Mucosa of descending colon (tissue), 3 donors: ENCODE data around the gene CCDC57. TPM values are rescaled to one million over a fixed set of nuclear protein-coding genes. Genes with fewer than 3 reads are reported as not detected.

Source experiments
- ATAC-seq: fragments of 200-7000 bp; cut with Tn5 transposase; one replicate; pipeline ENCODE4 v1.9.1; 2020; ENCODE audit warnings: mild to moderate bottlenecking, moderate library complexity
- DNase-seq, 3 donors: peaks; one replicate each; pipeline ENCODE4 v3.0.0-alpha.2; 2020
- H3K36me3 ChIP-seq: fragments of 200-600 bp; one replicate; pipeline ENCODE4 v1.8.0; 2021; ENCODE audit warnings: low read depth, mild to moderate bottlenecking
- H3K4me1 ChIP-seq: fragments of 200-600 bp; one replicate; pipeline ENCODE4 v1.8.0; 2021; ENCODE audit warnings: low read depth, mild to moderate bottlenecking
- H3K4me3 ChIP-seq: fragments of 200-600 bp; one replicate; pipeline ENCODE4 v1.8.0; 2021; ENCODE audit warnings: mild to moderate bottlenecking
- H3K9me3 ChIP-seq: fragments of 200-600 bp; one replicate; pipeline ENCODE4 v1.8.0; 2021; ENCODE audit warnings: mild to moderate bottlenecking
- intact Hi-C, 2 donors: fragments of 100-400 bp; cut with DNase I in 1 of 2; cut with micrococcal nuclease in 1 of 2; formaldehyde crosslinking; loops; one replicate each; pipeline versions ENCODE4 v1.11.0 to v1.11.1; 2022; cut with DNase I, micrococcal nuclease
- total RNA-seq, 3 donors: library from RNA; stranded (reverse); fragmentation: NEBNext Ultra II Directional in 2 of 3; extraction: Animal tissue kit (Norgen Biotek cat#: 25700) in 2 of 3; gene quantifications; one replicate each; pipeline versions ENCODE4 v1.2.1 to v1.2.4, GENCODE V29; 2021 to 2023
- TF ChIP-seq, protein P1 (sequence below): fragments of 200-600 bp; IDR thresholded peaks from one replicate; pipeline ENCODE4 v1.8.0; 2022; ENCODE audit warnings: antibody characterized with exemption, mild to moderate bottlenecking
- donor health status: DM: no; HTN: no; CAD: no; lungs with moderate emphysema.
- donor health status: DM: no; HTN: no; CAD: no.
- donor health status: DM: no; HTN: yes; CAD: no.

The CCDC57 gene
- total RNA-seq, 3 donors from 2014 or later = 41.3 to 46.3 (median 45.4) TPM

DNA sequence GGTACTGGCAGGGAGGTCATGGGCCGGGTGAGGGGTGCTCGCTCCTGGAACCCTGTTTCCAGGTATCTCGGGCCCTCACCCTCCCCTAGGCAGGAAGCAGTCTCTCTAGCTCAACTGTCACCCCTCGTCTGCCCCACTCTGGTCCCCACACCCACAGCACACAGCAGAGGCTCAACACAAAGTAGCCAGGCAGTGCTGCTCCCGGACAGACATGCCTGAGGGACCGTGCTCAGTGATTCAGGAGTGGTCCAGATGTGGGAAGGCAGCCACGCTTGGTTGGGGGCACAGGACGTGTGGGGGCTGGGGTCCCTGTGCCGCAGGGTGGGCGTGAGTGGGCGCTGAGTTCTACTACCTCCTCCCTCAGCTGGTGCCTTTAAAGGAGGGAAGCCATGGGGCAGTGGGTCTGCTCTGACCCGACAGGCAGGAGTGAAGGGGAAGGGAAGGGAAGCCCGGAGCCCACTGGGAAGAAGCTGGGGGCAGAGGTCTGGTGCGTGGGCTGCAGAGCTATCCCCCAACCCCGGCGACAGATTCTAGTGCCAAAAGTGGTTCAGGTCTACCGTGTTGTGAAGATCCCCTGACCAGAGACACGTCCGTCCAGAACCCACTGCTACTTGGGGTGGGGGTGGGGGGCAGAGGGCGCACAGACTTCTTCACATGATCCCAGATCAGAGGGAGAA lies 28.0 kb upstream of the CCDC57 start:
- Histone ChIP-seq H3K36me3 (peaks cover 7% of the 10 kb centered on the region), H3K4me3 (no peak overlapping the region), H3K4me1 (peaks cover 63% of the 10 kb centered on the region), H3K9me3 (no peaks in the 10 kb centered on the region)
- peak in 1 of 3 donors; percentile 55 for DNase-seq
- TF ChIP-seq, protein P1, sequence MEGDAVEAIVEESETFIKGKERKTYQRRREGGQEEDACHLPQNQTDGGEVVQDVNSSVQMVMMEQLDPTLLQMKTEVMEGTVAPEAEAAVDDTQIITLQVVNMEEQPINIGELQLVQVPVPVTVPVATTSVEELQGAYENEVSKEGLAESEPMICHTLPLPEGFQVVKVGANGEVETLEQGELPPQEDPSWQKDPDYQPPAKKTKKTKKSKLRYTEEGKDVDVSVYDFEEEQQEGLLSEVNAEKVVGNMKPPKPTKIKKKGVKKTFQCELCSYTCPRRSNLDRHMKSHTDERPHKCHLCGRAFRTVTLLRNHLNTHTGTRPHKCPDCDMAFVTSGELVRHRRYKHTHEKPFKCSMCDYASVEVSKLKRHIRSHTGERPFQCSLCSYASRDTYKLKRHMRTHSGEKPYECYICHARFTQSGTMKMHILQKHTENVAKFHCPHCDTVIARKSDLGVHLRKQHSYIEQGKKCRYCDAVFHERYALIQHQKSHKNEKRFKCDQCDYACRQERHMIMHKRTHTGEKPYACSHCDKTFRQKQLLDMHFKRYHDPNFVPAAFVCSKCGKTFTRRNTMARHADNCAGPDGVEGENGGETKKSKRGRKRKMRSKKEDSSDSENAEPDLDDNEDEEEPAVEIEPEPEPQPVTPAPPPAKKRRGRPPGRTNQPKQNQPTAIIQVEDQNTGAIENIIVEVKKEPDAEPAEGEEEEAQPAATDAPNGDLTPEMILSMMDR = no peak
- intact Hi-C loops = no loop called here
- no peak for ATAC-seq

DNA sequence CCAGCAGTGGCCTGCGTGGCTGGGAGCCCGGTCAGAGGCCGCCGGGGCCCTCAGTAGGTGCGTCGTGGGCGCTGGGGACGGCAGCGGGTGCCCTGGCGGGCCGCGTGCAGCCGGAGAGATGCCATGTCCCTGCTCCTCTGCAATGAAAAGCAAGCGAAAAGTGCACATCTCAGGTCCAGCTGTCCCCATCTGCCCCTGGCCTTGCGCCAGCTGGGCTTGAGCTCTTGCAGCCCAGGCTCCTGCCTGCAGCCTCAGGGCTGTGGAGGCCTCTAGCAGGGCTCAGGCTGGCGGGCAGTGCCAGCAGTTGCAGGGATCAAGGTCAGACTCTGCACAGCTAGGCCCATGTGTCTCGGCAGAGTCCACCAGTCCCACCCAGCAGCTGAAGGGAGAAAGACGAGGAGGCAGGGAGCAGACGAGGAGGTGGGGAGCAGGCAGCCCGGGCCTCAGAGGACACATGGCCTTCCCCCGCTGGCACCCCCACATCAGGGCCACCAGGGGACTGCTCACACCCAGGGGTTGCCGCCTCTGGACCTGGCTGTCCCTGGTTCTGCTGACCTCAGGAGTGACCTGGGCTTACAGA lies 27.4 kb upstream of the CCDC57 start:
- no peaks in the 10 kb centered on the region for H3K9me3 ChIP-seq
- intact Hi-C loops = loop anchor here in 1 of 2 donors (10.0 kb wide), 1 partner anchor 85 kb away; no protein-coding TSS in a partner anchor
- TF ChIP-seq, protein P1 = no peak
- H3K4me1 ChIP-seq = peaks cover 67% of the 10 kb centered on the region
- peak in 2 of 3 donors; percentile 38 to 57 for DNase-seq
- ATAC-seq = no peak
- H3K36me3 ChIP-seq = peaks cover 7% of the 10 kb centered on the region
- no peak overlapping the region for H3K4me3 ChIP-seq

DNA sequence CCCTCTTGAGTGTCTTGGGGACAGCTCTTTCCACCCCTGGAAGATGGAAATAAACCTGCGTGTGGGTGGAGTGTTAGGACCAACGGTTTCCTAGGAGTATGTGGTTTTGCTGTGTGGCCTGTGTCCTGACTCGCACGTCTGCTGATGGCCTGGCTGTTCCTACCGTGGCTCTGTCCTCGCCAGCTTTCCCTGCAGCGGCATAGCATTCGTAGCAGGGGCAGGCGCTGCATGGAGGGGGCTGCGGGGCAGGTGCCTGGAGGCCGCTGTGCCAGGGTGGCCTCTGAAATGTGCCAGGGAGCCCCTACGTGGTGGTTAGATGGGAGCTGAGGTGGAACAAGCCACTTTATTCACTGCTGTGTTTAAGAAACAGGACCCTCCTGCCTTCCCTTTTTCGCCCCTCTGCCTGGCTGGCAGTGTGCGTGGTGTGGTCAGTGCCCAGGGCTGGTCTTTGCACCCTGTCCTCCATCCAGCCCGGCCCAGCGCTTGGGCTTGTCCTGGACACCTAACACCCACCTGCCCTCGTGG lies 26.8 kb upstream of the CCDC57 start:
- peak in 1 of 3 donors; percentile 49 for DNase-seq
- TF ChIP-seq, protein P1 = no peak
- Histone ChIP-seq H3K36me3 (peaks cover 7% of the 10 kb centered on the region), H3K4me1 (peaks cover 67% of the 10 kb centered on the region), H3K9me3 (no peaks in the 10 kb centered on the region), H3K4me3 (no peak overlapping the region)
- ATAC-seq = no peak
- intact Hi-C loops = loop anchor here in 1 of 2 donors (10.0 kb wide), 1 partner anchor 85 kb away; no protein-coding TSS in a partner anchor

DNA sequence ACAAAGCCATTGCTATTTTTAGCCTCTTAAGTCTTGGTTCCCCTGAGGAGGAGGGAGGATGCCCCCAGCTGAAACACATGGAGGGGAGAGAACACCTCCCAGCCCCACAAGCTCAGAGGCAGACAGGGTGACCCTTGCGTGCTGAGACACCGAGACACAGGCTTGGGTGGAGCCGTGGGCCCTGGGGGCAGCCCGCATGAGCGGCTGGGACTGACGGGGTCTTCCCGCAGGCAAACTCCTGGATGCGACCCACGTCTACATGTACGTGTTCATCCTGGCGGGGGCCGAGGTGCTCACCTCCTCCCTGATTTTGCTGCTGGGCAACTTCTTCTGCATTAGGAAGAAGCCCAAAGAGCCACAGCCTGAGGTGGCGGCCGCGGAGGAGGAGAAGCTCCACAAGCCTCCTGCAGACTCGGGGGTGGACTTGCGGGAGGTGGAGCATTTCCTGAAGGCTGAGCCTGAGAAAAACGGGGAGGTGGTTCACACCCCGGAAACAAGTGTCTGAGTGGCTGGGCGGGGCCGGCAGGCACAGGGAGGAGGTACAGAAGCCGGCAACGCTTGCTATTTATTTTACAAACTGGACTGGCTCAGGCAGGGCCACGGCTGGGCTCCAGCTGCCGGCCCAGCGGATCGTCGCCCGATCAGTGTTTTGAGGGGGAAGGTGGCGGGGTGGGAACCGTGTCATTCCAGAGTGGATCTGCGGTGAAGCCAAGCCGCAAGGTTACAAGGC lies 26.0 kb upstream of the CCDC57 start:
- intact Hi-C loops = loop anchor here in 1 of 2 donors (10.0 kb wide), 1 partner anchor 86 kb away; no protein-coding TSS in a partner anchor
- peak; percentile 73 for ATAC-seq
- Histone ChIP-seq H3K4me1 (peaks cover 67% of the 10 kb centered on the region), H3K9me3 (no peaks in the 10 kb centered on the region), H3K4me3 (no peak overlapping the region), H3K36me3 (peaks cover under 1% of the 10 kb centered on the region)
- DNase-seq = peak; percentile 90 to 92 (median 90)
- TF ChIP-seq, protein P1 = no peak

DNA sequence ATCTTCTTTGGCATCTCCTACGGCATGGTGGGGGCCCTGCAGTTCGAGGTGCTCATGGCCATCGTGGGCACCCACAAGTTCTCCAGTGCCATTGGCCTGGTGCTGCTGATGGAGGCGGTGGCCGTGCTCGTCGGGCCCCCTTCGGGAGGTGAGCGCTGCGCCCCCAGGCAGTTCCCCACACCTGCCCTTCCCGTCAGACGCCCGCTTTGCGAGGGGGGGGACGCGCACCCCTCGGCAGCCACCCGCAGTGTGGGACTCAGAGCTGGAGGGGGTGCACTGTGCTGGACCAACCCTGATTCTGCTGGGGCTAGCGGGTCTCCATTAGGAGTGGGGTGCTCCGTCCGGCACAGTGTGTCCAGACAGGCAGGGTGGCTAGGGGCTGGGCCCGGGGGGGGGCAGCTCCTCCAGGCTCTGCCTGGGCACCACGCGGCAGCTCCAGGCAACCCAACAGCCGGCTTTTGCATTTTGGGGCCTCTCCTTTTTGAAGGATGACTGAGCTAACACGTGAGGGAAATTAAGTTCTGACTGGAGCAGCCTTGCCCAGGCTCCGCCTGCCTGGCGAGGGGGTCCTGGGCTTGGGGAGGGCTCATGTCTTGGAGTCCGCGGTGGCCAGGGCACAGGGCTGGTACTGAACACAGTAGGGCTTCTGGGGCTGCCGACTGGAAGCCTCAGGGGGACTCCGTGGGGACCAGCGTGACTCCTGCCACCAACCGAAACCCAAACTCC lies 25.3 kb upstream of the CCDC57 start:
- TF ChIP-seq, protein P1 = no peak
- no peak for DNase-seq
- ATAC-seq = no peak
- no peaks in the 10 kb centered on the region for H3K9me3 ChIP-seq
- H3K4me3 ChIP-seq = no peak overlapping the region
- intact Hi-C loops = loop anchor here in 1 of 2 donors (10.0 kb wide), 1 partner anchor 87 kb away; no protein-coding TSS in a partner anchor
- H3K36me3 ChIP-seq = no peaks in the 10 kb centered on the region
- peaks cover 63% of the 10 kb centered on the region for H3K4me1 ChIP-seq
